ENCODE data around the gene RBP3.

GRCh38 chr10:47357911-47358310 lies 9.7 kb downstream of the RBP3 start:
- TF ChIP-seq CTCF (optimal IDR thresholded peaks at IDR 0.05 in 1 of 3, IDR thresholded peaks at IDR 0.05 in 1 of 3, conservative IDR thresholded peaks at IDR 0.05 in 1 of 3; ENCODE audit: extremely low read depth in 1 of 3, insufficient read depth in 2 of 3, low read length in 3 of 3) (no peak), EZH2 (IDR thresholded peaks at IDR 0.05; ENCODE audit: low read length) (no peak)

Data from keratinocyte (primary cell).